Transverse colon (tissue), 4 donors: Measurements from ENCODE around the gene MAGI2.

Experiments
- POLR2A ChIP-seq: fragments of 450-650 bp; IDR thresholded peaks from one replicate; pipeline ENCODE4 v1.6.1; 2016; ENCODE audit warnings: antibody characterized with exemption, mild to moderate bottlenecking, moderate library complexity
- POLR2AphosphoS5 ChIP-seq, 3 donors: sonication (generic); formaldehyde crosslinking; IDR thresholded peaks; one replicate each; pipeline ENCODE4 v1.6.1; 2016; ENCODE audit warnings: antibody characterized with exemption in 3 of 3
- TF ChIP-seq, protein P1 (sequence below), 5 experiments: fragments of 200-600 bp in 3 of 5; fragments of 450-650 bp in 2 of 5; sonication (generic) in 3 of 5; IDR thresholded peaks; 1 replicate in 2 of 5; 2 replicates in 3 of 5; pipeline ENCODE4 v1.5.1; 2016 to 2017; ENCODE audit warnings: antibody characterized with exemption in 5 of 5, inconsistent platforms in 3 of 5, mild to moderate bottlenecking in 2 of 5, moderate library complexity in 1 of 5

DNA sequence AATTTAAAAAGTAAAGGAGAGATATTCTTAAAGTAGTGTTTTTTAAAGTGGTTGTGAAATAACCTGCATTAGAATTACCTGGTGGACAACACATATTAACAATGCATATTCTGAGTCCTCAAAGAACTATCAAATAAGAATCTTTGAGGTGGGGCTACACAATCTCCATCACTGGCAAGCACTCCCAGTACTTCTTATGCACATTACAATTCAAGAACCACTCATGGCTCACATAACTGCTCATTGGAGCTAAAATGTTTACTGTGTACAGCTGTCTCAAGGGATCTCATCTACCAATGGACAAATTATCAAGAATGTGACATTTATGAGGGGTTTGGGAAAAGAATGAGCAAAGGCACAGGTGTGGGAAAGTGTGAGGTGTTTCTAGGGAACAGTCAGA lies 962.9 kb downstream of the MAGI2 start:
- TF ChIP-seq, protein P1, sequence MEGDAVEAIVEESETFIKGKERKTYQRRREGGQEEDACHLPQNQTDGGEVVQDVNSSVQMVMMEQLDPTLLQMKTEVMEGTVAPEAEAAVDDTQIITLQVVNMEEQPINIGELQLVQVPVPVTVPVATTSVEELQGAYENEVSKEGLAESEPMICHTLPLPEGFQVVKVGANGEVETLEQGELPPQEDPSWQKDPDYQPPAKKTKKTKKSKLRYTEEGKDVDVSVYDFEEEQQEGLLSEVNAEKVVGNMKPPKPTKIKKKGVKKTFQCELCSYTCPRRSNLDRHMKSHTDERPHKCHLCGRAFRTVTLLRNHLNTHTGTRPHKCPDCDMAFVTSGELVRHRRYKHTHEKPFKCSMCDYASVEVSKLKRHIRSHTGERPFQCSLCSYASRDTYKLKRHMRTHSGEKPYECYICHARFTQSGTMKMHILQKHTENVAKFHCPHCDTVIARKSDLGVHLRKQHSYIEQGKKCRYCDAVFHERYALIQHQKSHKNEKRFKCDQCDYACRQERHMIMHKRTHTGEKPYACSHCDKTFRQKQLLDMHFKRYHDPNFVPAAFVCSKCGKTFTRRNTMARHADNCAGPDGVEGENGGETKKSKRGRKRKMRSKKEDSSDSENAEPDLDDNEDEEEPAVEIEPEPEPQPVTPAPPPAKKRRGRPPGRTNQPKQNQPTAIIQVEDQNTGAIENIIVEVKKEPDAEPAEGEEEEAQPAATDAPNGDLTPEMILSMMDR (IDR thresholded peaks at IDR 0.05), result no peak
- TF ChIP-seq POLR2AphosphoS5 (IDR thresholded peaks at IDR 0.05) (no peak), POLR2A (no peak)
